Heart right ventricle (tissue), 16 donors: Measurements from ENCODE around the gene FEM1A. TPM values are rescaled to one million over a fixed set of nuclear protein-coding genes. Genes with fewer than 3 reads are reported as not detected.

Source experiments
- ATAC-seq, 8 donors: fragments of 200-7000 bp; cut with Tn5 transposase; one replicate each; pipeline ENCODE4 v1.9.1; 2020; ENCODE audit warnings: mild to moderate bottlenecking in 8 of 8, moderate library complexity in 8 of 8, moderate number of reproducible peaks in 1 of 8
- DNase-seq, 2 donors: peaks; one replicate each; pipeline ENCODE4 v3.0.0-alpha.2; 2020
- H3K27ac ChIP-seq, 10 donors: fragments of 200-600 bp; sonication (generic) in 2 of 10; one replicate each; pipeline versions ENCODE4 v1.5.0 to v1.8.0; 2020 to 2022; ENCODE audit warnings: mild to moderate bottlenecking in 3 of 10
- H3K27me3 ChIP-seq, 7 donors: fragments of 200-600 bp; one replicate each; pipeline ENCODE4 v1.8.0; 2021 to 2022; ENCODE audit warnings: mild to moderate bottlenecking in 2 of 7
- H3K36me3 ChIP-seq, 9 donors: fragments of 200-600 bp; sonication (generic) in 1 of 9; one replicate each; pipeline versions ENCODE4 v1.5.0 to v1.8.0; 2020 to 2022; ENCODE audit warnings: mild to moderate bottlenecking in 2 of 9
- H3K4me1 ChIP-seq, 9 donors: fragments of 200-600 bp; sonication (generic) in 1 of 9; one replicate each; pipeline versions ENCODE4 v1.5.0 to v1.8.0; 2020 to 2022; ENCODE audit warnings: mild to moderate bottlenecking in 4 of 9
- H3K4me3 ChIP-seq, 10 donors: fragments of 200-600 bp; sonication (generic) in 2 of 10; one replicate each; pipeline versions ENCODE4 v1.5.0 to v1.8.0; 2020 to 2022; ENCODE audit warnings: mild to moderate bottlenecking in 7 of 10, moderate library complexity in 2 of 10
- H3K9me3 ChIP-seq, 11 donors: fragments of 200-600 bp in 10 of 11; sonication (generic) in 2 of 11; one replicate each; pipeline versions ENCODE4 v1.5.0 to v1.8.0; 2013 to 2022; ENCODE audit warnings: mild to moderate bottlenecking in 2 of 11, control low read depth in 1 of 11, moderate library complexity in 1 of 11
- WGBS, 2 donors: extraction: QIAGEN DNeasy Blood & Tissue Kit; methylation state at CpG; one replicate each; pipeline ENCODE4 v1.1.7; 2013; ENCODE audit warnings: inconsistent platforms in 1 of 2; 5-methylcytosine and 5-hydroxymethylcytosine counted together
- intact Hi-C, 10 donors: fragments of 100-400 bp; cut with DNase I; formaldehyde crosslinking; loops; one replicate each; pipeline versions ENCODE4 v1.11.1 to v1.14.2; 2022
- polyA plus RNA-seq, 2 donors: library from polyadenylated mRNA; stranded (reverse); fragments of 200-250 nt; gene quantifications; one replicate each; pipeline ENCODE4 v1.2.3, GENCODE V29; 2013
- total RNA-seq, 10 donors: library from RNA; stranded (reverse); fragmentation: NEBNext Ultra II Directional in 3 of 10; extraction: Animal tissue kit (Norgen Biotek cat#: 25700) in 3 of 10; gene quantifications; one replicate each; pipeline versions ENCODE4 v1.2.1 to v1.2.4, GENCODE V29; 2021 to 2023
- TF ChIP-seq, protein P1 (sequence below), 9 donors: fragments of 200-600 bp; sonication (generic) in 2 of 9; IDR thresholded peaks; one replicate each; pipeline versions ENCODE4 v1.5.0 to v1.8.0; 2021 to 2022; ENCODE audit warnings: antibody characterized with exemption in 9 of 9, mild to moderate bottlenecking in 5 of 9, moderate library complexity in 1 of 9
- donor health status: Arrhythmogenic right ventricular cardiomyopathy.
- donor health status: ischemic (EF 13 %, LVEDD 7.1; RV severe dilation, severe dysfunction).
- donor health status: healthy with polysubstance abuse.
- donor health status: DM: no; HTN: yes; CAD: no.
- donor health status: DM: no; HTN: no; CAD: no.
- donor health status: ischemic (EF 25% LVEDD 6.9; RV normal size, moderate dysfunction).
- donor health status: ischemic (EF 25% LVEDD 5.7; RV mildly dilated, moderate dysfunction).
- donor health status: healthy.
- donor health status: DM: yes; HTN: yes; CAD: no.
- donor health status: Ischemic cardiomyopathy.
- donor health status: ischemic (EF 35%, LVEDD 5.7; RV mildly dilated, moderate dysfunction).
- donor health status: nonischemic (EF 11% LVEDD 7.7; RV severe dilation, severe dysfunction).
- donor health status: DM: yes; HTN: yes; CAD: no.
- donor health status: PGD.
- donor health status: ischemic (EF 29% LVEDD 5.4; RV normal size, mild dysfunction).
- donor health status: nonischemic (EF 23%, LVEDD 6.1; RV moderate dilation, normal function).

Gene FEM1A
- total and polyA plus RNA-seq, 12 donors: 14.4 to 51.6 (median 47.7) TPM

DNA sequence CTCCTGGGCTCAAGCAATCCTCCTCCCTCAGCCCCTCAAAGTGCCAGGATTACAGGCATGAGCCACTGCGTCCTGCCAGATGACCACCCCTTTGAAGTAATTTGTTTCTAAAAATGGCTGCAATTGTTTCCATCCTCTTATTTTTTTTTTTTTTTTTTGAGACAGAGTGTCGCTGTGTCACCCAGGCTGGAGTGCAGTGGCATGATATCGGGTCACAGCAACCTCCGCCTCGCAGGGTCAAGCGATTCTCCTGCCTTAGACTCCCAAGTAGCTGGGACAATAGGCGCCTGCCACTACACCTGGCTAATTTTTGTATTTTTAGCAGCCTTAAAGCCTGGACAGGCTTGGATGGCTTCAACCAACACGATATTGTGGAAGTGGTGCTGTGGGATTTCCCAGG lies 45.5 kb upstream of the FEM1A start:
- peaks cover 0 to 7% (median 0%) of the 10 kb centered on the region in 11 donors for H3K9me3 ChIP-seq
- WGBS, 2 donors: 52 to 58% methylated on average over 8 of the region's 8 CpGs
- no peak for ATAC-seq
- no peak overlapping the region for H3K27ac ChIP-seq
- peaks cover 0 to 30% (median 10%) of the 10 kb centered on the region in 9 donors for H3K4me1 ChIP-seq
- no peak overlapping the region for H3K4me3 ChIP-seq
- H3K27me3 ChIP-seq: no peaks in the 10 kb centered on the region
- intact Hi-C loops: no loop called here
- no peaks in the 10 kb centered on the region for H3K36me3 ChIP-seq
- TF ChIP-seq, protein P1, sequence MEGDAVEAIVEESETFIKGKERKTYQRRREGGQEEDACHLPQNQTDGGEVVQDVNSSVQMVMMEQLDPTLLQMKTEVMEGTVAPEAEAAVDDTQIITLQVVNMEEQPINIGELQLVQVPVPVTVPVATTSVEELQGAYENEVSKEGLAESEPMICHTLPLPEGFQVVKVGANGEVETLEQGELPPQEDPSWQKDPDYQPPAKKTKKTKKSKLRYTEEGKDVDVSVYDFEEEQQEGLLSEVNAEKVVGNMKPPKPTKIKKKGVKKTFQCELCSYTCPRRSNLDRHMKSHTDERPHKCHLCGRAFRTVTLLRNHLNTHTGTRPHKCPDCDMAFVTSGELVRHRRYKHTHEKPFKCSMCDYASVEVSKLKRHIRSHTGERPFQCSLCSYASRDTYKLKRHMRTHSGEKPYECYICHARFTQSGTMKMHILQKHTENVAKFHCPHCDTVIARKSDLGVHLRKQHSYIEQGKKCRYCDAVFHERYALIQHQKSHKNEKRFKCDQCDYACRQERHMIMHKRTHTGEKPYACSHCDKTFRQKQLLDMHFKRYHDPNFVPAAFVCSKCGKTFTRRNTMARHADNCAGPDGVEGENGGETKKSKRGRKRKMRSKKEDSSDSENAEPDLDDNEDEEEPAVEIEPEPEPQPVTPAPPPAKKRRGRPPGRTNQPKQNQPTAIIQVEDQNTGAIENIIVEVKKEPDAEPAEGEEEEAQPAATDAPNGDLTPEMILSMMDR (IDR thresholded peaks at IDR 0.05): no peak
- DNase-seq: no peak

- Histone ChIP-seq H3K4me1 (peaks cover 0 to 21% (median 10%) of the 10 kb centered on the region in 9 donors), H3K27ac (no peak overlapping the region), H3K4me3 (no peak overlapping the region), H3K36me3 (no peaks in the 10 kb centered on the region), H3K9me3 (peaks cover 0 to 7% (median 0%) of the 10 kb centered on the region in 11 donors), H3K27me3 (no peaks in the 10 kb centered on the region)
- intact Hi-C loops: no loop called here
- TF ChIP-seq, protein P1 (IDR thresholded peaks at IDR 0.05): no peak
- ATAC-seq: no peak
- DNase-seq: no peak
- WGBS, 2 donors: 41 to 43% methylated on average over 11 of the region's 11 CpGs
Measured at GRCh38 chr19:4748185-4748584, 43.3 kb upstream of the FEM1A start.

GRCh38 chr19:4748589-4748988 lies 42.9 kb upstream of the FEM1A start:
- ATAC-seq (no peak), DNase-seq (no peak)
- no peaks in the 10 kb centered on the region for H3K36me3 ChIP-seq
- peaks cover 0 to 18% (median 10%) of the 10 kb centered on the region in 9 donors for H3K4me1 ChIP-seq
- H3K4me3 ChIP-seq: no peak overlapping the region
- no peak overlapping the region for H3K27ac ChIP-seq
- WGBS, 2 donors: 43 to 61% methylated on average over 9 of the region's 9 CpGs
- TF ChIP-seq, protein P1 (IDR thresholded peaks at IDR 0.05): no peak
- intact Hi-C loops: no loop called here
- H3K9me3 ChIP-seq: peaks cover 0 to 7% (median 0%) of the 10 kb centered on the region in 11 donors
- H3K27me3 ChIP-seq: no peaks in the 10 kb centered on the region

- TF ChIP-seq, protein P1 (IDR thresholded peaks at IDR 0.05): no peak
- Histone ChIP-seq H3K27ac (no peak overlapping the region), H3K4me3 (no peak overlapping the region), H3K36me3 (no peaks in the 10 kb centered on the region), H3K4me1 (peaks cover 0 to 10% (median 3%) of the 10 kb centered on the region in 9 donors), H3K9me3 (peaks cover 0 to 7% (median 0%) of the 10 kb centered on the region in 11 donors), H3K27me3 (no peaks in the 10 kb centered on the region)
- 75 to 80% methylated on average over 18 of the region's 18 CpGs for WGBS, 2 donors
- DNase-seq: no peak
- no peak for ATAC-seq
- intact Hi-C loops: no loop called here
Measured at GRCh38 chr19:4749870-4750590, 41.5 kb upstream of the FEM1A start.
